GM21526 (cell line): ENCODE data around the gene RAC3.

Experiments
- ATAC-seq: cut with Tn5 transposase; IDR thresholded peaks from one replicate; pipeline ENCODE4 v1.9.1; 2021; ENCODE audit warnings: moderate library complexity; ENCODE audit not compliant: unreplicated experiment, low FRiP score

Gene RAC3

DNA sequence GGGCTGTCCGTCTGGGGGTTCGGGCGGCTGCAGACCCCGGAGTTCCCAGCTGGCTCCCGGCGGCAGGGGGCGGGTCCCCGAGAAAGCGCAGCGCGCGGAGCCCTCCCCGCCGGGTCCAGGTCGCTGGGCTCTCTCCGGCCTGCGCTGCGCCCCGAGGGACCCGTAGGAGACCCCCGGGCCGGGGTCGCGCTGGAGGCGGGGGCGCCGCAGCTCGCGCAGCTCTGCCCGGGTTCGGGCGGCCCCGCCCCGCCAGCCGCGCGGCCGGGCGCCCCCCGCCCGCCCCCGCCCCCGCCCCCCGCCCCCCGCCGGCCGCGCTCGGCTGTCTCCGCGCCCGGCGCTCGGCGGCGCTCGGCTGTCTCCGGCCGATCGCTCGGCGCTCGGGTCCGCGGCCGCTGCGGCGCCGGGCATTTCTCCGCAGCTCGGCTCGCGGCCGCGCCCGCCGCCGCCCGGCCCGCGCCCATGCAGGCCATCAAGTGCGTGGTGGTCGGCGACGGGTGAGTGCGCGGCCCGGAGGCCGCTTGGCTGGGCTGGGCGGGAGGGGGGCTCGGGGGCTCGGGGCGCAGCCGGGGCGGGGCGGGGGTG lies at the start of gene RAC3:
Gene RAC3 (plus strand): TSS at position 376 of the 582 bp plus-strand sequence. CDS start 84 bp downstream, at position 460.
- no peak for ATAC-seq

DNA sequence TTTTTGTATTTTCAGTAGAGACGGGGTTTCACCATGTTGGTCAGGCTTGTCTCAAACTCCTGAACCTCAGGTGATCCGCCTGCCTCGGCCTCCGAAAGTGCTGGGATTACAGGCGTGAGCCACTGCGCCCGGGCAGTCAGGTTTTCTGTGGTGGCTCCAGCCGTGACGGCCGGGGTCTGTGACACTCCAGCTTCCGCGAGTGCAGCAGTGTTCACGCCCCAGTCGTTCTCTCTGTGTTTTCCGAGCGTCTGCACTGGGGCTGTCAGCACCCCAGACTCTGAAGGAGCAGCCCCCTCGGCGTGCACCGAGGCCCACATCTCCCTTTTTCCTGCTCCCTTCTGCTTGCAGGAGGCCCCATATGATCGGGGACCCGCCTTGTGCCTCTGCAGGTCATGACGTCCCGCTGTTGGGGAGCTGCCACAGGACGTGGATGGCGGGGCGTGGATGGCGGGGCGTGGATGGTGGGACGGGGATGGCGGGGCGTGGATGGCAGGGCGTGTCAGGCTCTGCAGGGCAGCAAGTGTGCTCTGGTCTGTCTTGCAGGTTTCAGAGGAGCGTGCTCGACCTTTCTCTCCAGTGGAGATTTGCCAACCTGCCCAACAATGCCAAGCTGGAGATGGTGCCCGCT lies 48.4 kb upstream of the RAC3 start:
- no peak for ATAC-seq

DNA sequence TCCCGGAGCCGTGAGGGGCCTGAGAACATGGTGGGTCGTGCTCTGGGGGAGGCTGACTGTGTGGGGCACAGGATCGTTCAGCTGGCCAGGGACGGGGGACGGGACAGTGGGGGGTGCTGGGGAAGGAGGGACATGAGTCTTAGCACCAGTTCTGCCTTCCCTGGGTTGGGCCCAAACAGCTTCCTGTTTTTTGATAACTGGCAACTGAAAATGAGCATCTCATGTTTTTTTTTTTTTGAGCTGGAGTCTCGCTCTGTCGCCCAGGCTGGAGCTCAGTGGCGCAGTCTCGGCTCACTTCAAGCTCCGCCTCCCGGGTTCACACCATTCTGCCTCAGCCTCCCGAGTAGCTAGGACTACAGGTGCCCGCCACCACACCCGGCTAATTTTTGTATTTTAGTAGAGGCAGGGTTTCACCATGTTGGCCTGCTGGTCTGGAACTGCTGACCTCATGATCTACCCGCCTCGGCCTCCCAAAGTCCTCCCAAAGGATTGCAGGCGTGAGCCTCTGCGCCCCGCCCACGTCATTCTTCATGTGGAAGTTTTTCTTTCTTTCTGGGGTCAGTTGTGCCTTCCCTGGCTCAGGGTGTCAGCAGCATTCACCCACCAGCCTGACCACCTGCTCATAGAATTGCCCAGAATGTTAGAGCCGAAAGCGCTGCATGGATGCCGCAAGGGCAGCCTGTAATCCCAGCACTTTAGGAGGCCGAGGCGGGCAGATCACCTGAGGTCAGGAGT lies 47.7 kb upstream of the RAC3 start:
- ATAC-seq = no peak

DNA sequence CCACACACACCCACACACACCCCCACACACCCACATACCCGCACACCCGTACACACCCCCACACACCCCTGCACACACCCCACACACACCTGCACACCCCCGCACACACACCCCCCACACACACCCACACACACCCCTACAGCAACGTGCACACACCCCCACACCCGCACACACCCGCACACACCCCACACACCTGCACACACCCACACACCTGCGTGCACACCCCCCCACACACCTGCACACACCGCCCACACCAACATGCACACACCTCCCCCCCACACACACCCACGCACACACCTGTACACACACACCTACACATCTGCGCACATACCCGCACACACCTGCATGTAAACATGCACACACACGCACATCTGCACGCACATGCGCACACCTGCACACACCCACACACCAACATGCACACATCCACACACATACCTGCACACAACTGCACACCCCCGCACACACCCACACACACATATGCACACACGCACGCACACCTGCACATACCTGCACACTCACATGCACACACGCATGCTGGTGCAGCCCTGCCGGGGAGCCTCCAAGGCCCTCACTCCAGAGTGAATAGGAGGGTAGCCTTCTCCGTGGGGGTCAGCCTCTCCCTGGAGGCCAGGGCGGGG lies 46.6 kb upstream of the RAC3 start:
- ATAC-seq = no peak

DNA sequence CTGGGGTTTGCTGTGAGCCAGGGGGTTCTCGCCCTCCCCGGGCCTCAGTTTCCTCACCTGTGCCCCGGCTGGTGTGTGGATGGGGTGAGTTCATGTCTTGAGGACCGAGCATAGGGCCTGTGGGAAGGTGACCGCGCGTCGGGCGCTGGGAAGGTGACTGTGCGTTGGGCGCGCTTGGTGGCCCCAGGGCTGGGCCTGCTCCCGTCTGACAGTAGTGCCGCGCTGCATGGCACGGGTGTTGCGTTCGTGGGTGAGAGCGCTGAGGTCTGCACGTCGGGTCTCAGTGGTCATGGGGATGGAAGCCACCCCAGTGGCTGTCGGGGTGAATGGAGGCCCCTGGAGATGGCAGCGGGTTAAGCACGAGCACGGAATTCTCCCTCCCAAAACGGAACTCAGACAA lies 44.9 kb upstream of the RAC3 start:
- ATAC-seq = no peak

DNA sequence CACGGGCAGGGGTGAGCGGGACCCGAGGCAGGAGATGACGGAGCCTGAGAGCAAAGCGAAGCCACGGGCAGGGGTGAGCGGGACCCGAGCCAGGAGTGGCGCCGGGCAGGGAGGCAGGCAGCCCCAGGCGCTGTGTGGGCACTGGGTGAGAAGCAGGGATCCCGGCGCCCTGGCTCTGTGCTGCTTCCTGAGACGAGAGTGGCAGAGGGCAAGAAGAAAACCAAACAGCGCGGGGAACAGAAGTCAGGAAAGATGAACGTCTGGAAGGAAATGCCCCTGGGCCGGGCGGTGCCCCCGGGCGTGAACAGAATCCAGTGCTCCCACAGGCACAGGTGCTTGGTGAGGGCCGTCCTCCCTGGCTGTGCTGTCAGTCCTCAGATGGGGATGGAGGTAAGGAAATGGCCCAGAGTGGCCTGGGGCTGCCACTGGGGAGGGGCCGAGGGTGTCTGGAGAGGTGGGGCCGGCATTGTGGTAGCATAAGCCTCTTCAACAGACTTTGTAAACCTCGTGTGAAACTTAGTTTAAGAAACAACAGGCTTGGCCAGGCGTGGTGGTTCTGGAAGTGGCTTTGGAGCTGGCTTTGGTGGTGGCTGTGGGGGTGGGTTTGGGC lies 44.2 kb upstream of the RAC3 start:
- ATAC-seq = no peak

DNA sequence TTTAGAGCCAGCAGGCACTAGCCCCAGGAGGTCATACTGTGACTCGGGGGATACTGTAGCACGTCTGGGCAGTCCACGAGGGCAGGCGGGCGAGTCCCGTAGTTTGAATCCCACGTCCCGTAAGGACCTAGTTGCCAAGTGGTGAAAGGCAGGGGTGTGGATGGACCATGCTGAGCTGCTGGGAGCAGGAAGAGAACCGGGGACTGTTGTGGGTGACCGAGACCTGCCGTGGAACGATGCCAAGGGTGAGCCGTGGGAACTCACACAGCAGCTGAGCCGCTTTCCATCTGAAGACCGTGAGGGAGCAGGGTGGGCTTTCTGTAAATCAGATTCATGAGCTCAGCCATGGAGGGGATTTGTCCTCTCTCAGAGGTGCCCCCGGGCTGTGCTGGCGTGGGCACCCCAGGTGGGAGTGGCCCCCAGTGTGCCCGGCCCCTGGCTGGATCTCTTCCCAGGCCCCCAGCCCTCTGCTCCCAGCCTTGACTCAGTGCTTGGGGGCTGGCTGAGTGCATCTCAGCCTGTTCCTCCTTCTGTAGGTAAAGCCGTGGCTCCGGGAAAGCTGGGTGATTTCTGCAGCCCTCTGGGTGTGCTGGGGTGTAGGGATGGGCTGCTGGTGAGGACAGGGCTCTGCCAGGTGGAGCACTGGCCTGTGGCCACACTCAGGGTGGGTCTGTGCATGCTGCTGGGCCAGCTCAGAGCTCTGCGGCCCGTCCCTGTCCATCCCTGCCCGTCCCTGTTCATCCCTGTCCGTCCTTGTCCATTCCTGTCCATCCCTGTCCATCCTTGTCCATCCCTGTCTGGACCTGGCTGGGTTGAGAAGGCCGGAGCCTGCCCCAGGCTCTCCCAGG lies 40.4 kb upstream of the RAC3 start:
- ATAC-seq = no peak

DNA sequence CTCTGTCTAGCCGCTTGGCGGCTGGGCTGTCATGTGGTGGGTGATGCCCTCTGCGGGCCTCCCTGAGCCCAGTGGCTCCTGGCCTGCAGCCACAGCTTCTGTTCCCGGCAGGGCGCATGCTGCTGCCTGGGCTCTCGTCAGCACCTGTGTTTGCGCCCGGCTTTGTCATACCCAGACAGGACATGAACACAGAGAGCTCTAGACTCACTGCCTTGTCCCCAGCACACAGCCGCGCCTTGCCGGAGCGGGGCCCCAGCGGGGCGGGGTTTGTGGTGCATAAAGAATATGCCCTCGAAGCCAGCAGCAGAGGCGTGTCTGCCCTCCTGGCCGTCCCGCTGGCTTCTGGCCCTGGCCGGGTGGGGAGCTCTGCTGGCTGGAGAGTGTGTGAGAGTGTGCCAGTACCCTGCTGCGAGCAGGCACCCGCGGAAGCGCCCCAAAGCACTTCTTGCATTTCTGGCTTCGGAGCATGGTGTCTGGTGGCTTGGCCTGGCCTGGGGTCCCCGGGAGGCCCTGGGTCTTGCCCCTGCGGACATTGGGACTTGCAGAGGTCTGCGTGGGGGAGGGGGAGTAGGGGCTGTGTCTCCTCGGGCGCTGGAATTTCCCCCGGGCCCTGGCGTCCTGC lies 39.7 kb upstream of the RAC3 start:
- ATAC-seq = no peak

DNA sequence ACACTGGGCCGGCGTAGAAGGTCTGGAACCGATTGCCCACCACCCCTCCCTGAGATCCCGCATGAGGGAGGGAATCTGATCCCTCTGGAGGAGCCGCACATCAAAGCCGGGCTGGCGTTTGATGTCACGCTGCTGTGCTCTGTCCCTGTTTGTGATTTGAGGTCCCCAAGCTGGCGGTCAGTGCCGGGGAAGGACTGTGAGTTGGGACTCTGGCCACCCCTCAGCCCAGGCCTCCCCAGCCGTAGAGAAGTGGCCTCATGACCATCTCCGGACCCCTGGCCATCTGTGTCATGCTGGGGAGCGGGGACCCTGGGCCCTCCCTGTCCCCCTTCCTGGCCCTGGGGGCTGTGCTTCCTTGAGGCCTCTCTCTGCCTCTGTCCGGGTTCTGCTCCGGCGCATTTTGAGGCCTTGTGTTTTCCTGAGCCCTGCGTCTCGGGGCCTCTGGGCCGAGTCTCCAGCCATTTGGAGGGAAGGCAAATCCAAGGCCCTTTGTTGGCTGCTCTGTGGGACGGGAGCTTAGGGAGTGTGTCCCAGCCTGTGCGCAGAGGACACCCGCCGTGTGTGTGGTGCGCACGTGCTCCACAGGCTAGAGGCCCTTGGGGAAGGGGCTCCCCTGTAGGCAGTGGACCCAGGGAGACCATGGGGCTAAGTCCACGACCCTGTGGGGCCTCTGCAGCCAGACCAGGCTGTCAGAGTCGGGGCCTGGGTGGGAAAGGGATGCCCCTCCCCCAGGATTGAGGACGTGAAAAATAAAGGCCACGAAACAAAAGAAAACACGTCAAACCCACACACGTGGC lies 39.0 kb upstream of the RAC3 start:
- ATAC-seq = no peak

DNA sequence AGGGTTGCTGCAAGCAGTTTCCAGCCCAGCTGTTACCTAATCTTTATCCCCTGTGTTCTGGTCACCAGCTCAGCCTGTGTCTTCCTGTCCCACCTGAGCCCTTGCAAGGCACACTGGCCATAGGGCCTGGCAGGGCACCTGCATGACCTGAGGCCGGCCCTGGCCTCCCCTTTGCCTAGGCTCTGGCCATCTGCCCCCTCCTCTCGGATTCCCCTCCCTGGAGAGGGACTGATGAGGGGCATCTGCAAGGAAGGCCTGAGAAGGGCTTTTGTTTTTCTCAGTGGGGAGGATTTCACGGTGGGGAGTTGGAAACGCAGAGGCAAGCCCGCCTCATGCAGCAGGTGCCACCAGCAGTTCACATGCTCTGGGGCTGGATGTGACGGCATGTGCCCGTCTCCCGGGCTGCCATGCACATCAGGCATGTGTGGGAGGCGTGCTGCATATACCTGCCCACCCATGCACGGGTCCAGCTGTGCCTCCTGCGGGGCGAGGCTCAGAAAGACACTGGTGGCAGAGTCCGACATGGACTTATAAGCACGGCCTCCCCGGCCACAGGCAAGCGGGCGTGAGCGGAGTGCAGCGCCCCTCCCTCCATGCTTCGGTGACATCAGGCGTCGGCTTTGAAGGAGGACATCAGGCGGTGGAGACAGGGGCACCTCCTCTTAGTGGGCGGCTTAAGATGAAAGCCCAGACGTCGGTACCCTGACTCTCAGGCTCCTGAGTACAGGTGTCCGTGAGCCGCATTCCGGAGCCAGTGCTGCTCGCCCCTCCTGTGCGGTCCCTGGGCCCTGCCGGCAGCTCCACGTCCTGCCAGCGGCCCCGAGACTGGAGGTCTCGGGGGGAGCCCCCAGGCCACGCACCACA lies 37.5 kb upstream of the RAC3 start:
- ATAC-seq = no peak

DNA sequence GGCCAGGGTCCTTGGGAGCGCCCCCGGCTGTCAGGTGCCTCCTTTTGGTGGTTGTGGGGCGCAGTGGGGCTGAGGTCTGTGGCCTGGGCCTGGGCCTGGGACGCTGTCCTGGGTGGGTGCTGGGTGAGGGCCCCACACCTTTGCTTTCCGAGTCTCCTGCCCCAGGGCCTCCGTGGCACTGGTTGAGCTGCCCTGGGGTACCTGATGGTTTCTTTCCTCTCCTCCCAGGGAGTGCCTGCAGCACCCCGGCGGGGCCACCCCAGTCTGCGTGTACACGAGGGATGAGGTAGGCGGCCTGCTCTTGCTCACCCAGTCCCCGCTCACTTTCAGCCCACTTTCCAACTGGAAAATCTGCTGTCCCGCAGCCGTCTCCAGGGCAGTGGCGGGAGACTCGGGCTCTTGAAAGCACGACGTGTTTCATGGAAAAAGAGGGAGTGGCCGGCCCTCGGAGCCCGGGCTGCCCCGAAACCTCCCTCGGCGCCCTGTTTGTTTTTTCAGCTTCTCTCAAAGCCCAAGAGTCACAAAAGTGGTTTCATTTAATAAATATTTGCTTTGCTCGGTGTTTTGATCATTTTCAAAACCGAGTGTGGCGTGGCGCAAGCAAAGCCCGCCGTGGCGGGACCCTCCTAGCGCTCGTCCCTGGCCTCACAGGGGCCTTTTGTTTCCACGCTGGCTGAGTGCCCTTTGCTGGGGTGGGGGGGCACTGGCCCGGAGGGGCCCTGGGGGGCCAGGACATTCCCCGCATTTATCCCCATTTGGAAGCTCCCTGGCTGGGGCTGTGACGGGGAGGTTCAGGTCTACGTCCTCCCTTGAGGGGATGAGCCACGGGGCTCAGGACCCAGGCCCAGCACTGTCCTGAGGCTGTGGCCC lies 36.6 kb upstream of the RAC3 start:
- no peak for ATAC-seq

DNA sequence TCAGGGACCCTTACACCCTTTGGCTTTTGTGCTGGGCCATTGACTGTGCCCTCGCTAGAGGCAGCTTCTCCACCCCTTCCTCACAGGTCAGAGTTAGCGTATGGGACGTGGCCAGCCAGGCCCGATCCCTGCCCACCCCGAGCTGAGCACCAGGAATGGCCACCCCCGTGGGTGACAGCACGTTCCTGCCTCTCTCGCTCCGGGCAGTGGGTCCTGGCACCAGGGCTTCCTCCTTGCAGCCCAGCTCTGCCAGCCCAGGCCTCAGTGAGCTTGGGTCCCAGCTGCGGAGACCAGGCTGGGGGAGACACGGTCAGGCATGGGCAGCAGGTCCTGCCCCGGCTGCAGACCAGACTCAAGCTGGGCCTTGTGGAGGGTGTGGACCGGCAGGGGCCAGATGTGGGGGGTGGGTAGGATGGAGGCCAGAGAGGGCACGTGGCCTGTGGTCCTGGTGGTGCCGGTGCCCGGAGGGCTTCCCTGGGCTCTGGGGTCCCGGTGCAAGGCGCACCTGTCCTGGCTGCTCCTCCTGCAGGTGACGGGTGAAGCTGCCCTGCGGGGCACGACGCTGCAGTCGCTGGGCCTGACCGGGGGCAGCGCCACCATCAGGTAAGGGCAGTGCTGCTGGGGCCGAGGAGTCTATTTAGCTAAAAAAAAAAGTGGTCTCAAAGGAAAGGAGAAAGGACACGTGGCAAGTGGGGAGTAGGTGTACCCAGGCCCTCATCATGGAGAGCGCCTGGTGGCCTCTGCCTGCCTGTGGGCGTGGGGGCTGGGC lies 35.8 kb upstream of the RAC3 start:
- no peak for ATAC-seq

DNA sequence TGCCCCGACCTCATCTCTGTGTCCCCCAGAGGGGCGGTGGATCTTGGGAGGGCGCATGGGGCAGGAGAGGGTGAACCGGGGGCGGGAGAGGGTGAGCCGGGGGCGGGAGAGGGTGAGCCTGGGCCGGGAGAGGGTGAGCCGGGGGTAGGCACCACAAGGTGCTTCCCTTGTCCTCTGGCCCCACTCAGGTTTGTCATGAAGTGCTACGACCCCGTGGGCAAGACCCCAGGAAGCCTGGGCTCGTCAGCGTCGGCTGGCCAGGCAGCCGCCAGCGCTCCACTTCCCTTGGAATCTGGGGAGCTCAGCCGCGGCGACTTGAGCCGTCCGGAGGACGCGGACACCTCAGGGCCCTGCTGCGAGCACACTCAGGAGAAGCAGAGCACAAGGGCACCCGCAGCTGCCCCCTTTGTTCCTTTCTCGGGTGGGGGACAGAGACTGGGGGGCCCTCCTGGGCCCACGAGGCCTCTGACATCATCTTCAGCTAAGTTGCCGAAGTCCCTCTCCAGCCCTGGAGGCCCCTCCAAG lies 35.2 kb upstream of the RAC3 start:
- ATAC-seq = no peak

DNA sequence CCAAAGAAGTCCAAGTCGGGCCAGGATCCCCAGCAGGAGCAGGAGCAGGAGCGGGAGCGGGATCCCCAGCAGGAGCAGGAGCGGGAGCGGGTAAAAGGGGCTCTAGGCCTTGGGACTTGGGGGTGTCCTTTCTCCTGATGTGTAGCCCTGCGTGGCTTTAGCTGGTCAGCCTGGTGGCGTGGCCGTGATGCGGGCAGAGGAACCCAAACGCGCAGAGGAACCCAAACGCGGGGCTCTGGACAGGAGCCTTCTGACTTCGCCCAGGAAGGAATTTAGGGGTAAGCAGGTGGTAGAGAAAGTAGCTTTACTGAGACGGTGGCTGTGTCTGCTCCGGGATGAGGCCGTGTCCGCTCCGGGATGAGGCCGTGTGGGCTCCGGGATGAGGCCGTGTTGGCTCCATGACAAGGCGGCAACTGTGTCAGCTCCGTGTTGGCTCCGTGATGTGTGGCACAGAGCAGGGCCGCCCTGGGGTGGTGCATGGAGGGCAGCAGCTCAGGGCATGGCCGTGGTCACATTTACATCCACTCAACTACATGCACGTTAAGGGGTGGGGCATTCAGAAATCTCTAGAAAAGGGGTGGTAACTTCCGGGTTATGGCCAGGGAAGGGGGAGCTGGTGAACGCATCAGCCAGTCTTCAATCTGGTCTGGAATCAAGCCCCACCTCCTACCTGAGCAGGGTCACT lies 34.6 kb upstream of the RAC3 start:
- no peak for ATAC-seq

DNA sequence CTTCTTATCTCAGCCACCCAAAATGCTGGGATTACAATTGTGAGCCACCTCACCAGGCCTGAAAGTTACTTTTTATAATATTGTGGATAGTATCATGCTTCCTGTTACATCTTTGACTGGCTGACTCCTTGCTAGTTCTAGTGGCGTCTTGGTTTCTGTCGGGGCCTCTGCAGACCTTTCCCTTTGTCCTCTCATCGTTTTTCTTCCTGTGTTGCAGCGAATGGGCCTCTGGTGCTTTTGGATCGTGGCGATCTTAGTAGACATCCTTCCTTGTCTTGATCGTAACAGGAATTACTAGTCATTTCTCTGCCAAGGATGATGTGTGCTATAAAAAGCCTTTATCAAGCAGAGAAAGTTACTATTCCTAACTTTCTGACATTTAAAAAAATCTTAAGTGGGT lies 33.3 kb upstream of the RAC3 start:
- no peak for ATAC-seq
